Measurements from ENCODE around the gene AHDC1.
A peak's percentile ranks its signal among the peaks of the same experiment; 100 is the strongest.

The AHDC1 gene

DNA sequence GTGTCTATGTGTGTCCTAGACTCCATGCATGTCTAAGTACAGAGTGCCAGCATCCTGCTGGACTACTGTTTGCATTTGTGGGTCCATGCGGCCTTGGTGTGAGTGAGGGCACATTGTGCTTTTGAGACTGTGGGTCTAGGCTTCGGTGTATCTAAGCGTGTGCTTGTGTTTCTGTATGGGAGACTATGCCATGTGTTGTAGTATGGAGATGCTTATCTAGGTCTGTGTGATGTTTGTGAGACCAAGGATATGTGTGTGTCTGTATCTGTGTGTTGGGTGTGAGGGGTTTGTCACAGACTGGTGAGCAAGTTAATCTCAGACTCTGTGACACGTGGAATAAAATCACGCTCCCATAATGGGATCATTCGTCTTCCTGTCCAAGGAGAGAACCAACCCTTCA lies 14.5 kb downstream of the AHDC1 start:
- H3K27ac ChIP-seq, result peak overlapping the region; percentile 47; the same call in 1 of the 2 replicates
- no peak for TF ChIP-seq CTCF (conservative IDR thresholded peaks at IDR 0.05)

- no peak overlapping the region for H3K27ac ChIP-seq
- no peak for TF ChIP-seq CTCF (conservative IDR thresholded peaks at IDR 0.05)
These were observed 15.4 kb downstream of the AHDC1 start for GRCh38 chr1:27588256-27589232.

- no peak for TF ChIP-seq CTCF (conservative IDR thresholded peaks at IDR 0.05)
- H3K27ac ChIP-seq, result no peak overlapping the region
These were observed 18.3 kb downstream of the AHDC1 start for GRCh38 chr1:27585684-27586083.

GRCh38 chr1:27584453-27584852 lies 19.5 kb downstream of the AHDC1 start:
- H3K27ac ChIP-seq, result no peak overlapping the region
- no peak for TF ChIP-seq CTCF (conservative IDR thresholded peaks at IDR 0.05)

- no peak overlapping the region for H3K27ac ChIP-seq
- TF ChIP-seq CTCF (conservative IDR thresholded peaks at IDR 0.05), result no peak
These were observed 20.5 kb downstream of the AHDC1 start for GRCh38 chr1:27583479-27583878.

- TF ChIP-seq CTCF (conservative IDR thresholded peaks at IDR 0.05), result no peak
- no peak overlapping the region for H3K27ac ChIP-seq
These were observed 22.1 kb downstream of the AHDC1 start for GRCh38 chr1:27581823-27582243.

- no peak for TF ChIP-seq CTCF (conservative IDR thresholded peaks at IDR 0.05)
- peak overlapping the region; percentile 98 for H3K27ac ChIP-seq
These were observed 26.3 kb downstream of the AHDC1 start for GRCh38 chr1:27577504-27578188.
